HG02852 (cell line): Measurements from ENCODE around the gene PGAM2.
"Not testable (repeated sequence)": the region's sequence is repeated elsewhere in the genome, so short reads cannot be mapped to it uniquely, and the experiment has no call there.

Experiments
- ATAC-seq: cut with Tn5 transposase; IDR thresholded peaks from one replicate; pipeline ENCODE4 v1.9.1; 2021; ENCODE audit warnings: mild to moderate bottlenecking, moderate library complexity; ENCODE audit not compliant: unreplicated experiment

Gene PGAM2

GRCh38 chr7:44033971-44034844 lies 31.2 kb downstream of the PGAM2 start:
- ATAC-seq, result not testable (repeated sequence)

- ATAC-seq, result not testable (repeated sequence)
These were observed 33.3 kb downstream of the PGAM2 start for GRCh38 chr7:44032031-44032430.

- not testable (repeated sequence) for ATAC-seq
These were observed 34.0 kb downstream of the PGAM2 start for GRCh38 chr7:44031319-44031718.

DNA sequence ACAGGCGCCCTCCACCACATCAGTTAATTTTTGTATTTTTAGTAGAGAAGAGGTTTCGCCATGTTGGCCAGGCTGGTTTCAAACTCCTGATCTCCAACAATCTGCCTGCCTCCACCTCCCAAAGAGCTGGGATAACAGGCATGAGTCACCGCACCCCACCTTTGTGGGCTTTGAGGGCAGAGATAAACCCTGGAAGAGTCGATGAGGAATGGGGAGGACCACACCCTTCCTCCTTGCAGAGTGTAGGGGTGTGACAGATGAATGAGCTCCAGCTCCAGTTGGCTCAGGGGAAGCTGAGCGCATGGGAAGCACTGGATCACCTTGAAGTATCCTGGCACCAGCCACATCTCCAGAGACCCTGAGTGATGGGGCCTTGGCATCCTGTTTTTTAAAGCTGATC lies 35.3 kb downstream of the PGAM2 start:
- not testable (repeated sequence) for ATAC-seq

DNA sequence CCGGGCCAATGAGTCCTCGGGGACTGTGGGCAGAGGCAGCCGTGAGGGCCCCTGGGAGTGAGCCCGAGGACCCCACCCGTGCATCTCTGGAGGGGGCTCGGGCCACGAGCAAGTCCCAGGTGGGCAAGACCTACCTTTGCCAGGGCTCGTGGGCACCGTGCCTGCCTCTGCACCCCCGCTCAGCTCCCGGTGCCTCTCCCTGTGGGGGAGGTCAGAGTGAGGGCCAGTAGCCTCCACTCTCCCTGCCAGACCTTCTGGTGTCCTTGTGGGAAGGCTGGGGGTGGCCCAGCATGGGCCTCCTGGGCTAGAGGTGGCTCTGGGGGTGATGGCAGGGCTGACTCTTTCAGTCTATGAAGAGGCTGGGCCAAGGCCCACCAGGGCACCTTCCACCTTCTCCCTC lies 35.9 kb downstream of the PGAM2 start:
- ATAC-seq, result not testable (repeated sequence)

- ATAC-seq, result not testable (repeated sequence)
These were observed 42.4 kb downstream of the PGAM2 start for GRCh38 chr7:44022796-44023467.

- ATAC-seq, result not testable (repeated sequence)
These were observed 43.3 kb downstream of the PGAM2 start for GRCh38 chr7:44022069-44022468.

GRCh38 chr7:44019825-44020224 lies 45.5 kb downstream of the PGAM2 start:
- ATAC-seq, result not testable (repeated sequence)

GRCh38 chr7:44018857-44019807 lies 46.2 kb downstream of the PGAM2 start:
- ATAC-seq, result peak; percentile 93

GRCh38 chr7:44015090-44015489 lies 50.3 kb downstream of the PGAM2 start:
- ATAC-seq, result not testable (repeated sequence)
